ENCODE results near the gene A1BG. TPM values are rescaled to one million over a fixed set of nuclear protein-coding genes. Genes with fewer than 3 reads are reported as not detected.
"Not testable (repeated sequence)": the region's sequence is repeated elsewhere in the genome, so short reads cannot be mapped to it uniquely, and the experiment has no call there.

The A1BG gene
- total RNA-seq, 1 donor from 2014 or later, result 53.8 TPM

DNA sequence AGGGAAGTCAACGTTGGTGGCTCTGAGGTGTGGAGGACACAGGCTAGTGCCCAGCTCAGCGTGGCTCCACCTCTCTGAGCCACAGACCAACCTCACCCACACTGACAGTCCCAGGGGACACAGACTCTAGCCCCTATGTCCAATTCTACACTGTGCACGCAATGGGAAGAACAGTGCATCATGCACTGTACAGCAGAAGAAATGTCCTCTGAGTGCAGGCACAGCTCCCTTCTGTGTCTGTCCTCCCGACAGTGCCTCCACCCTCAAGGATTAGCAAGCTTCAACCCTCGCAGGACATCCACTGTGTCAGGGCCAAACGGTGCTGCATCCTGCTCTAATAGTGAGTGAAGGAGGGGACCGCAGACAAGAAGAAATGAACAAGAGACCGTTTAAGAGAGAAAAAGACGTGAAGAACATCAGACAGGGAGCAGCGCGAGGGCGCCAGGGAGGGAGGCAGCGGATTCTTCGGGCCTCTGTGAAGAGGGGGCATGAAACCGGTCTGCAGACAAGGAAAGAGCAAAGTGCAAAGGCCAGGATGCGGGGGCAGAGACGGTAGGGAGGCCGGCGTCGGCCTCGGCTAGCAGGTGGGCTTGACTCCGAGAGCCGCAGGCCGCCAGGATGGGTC lies 26.9 kb upstream of the A1BG start:
- H3K4me1 Mint-ChIP-seq (ENCODE audit: low read depth), result peaks cover 22% of the 10 kb centered on the region
- H3K9me3 Mint-ChIP-seq (ENCODE audit: low read depth), result no peaks in the 10 kb centered on the region
- DNase-seq (ENCODE audit: low spot score), result peak; percentile 59
- peak overlapping the region; percentile 90 for H3K4me3 Mint-ChIP-seq (ENCODE audit: unreplicated experiment)
- H3K27ac Mint-ChIP-seq (ENCODE audit: unreplicated experiment), result peak overlapping the region; percentile 96
- H3K27me3 Mint-ChIP-seq (ENCODE audit: low read depth), result no peaks in the 10 kb centered on the region
- H3K36me3 Mint-ChIP-seq (ENCODE audit: low read depth), result no peaks in the 10 kb centered on the region
- TF ChIP-seq, protein P1, sequence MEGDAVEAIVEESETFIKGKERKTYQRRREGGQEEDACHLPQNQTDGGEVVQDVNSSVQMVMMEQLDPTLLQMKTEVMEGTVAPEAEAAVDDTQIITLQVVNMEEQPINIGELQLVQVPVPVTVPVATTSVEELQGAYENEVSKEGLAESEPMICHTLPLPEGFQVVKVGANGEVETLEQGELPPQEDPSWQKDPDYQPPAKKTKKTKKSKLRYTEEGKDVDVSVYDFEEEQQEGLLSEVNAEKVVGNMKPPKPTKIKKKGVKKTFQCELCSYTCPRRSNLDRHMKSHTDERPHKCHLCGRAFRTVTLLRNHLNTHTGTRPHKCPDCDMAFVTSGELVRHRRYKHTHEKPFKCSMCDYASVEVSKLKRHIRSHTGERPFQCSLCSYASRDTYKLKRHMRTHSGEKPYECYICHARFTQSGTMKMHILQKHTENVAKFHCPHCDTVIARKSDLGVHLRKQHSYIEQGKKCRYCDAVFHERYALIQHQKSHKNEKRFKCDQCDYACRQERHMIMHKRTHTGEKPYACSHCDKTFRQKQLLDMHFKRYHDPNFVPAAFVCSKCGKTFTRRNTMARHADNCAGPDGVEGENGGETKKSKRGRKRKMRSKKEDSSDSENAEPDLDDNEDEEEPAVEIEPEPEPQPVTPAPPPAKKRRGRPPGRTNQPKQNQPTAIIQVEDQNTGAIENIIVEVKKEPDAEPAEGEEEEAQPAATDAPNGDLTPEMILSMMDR (IDR thresholded peaks at IDR 0.05), result no peak

GRCh38 chr19:58379246-58379645 lies 26.0 kb upstream of the A1BG start:
- H3K27ac Mint-ChIP-seq (ENCODE audit: unreplicated experiment), result no peak overlapping the region
- H3K9me3 Mint-ChIP-seq (ENCODE audit: low read depth), result no peaks in the 10 kb centered on the region
- peak overlapping the region; percentile 90 for H3K4me3 Mint-ChIP-seq (ENCODE audit: unreplicated experiment)
- H3K27me3 Mint-ChIP-seq (ENCODE audit: low read depth), result no peaks in the 10 kb centered on the region
- H3K36me3 Mint-ChIP-seq (ENCODE audit: low read depth), result no peaks in the 10 kb centered on the region
- peaks cover 22% of the 10 kb centered on the region for H3K4me1 Mint-ChIP-seq (ENCODE audit: low read depth)
- TF ChIP-seq, protein P1 (IDR thresholded peaks at IDR 0.05), result no peak
- no peak for DNase-seq (ENCODE audit: low spot score)

- H3K36me3 Mint-ChIP-seq (ENCODE audit: low read depth); H3K27me3 Mint-ChIP-seq (ENCODE audit: low read depth); H3K9me3 Mint-ChIP-seq (ENCODE audit: low read depth); DNase-seq (ENCODE audit: low spot score); H3K27ac Mint-ChIP-seq (ENCODE audit: unreplicated experiment); H3K4me3 Mint-ChIP-seq (ENCODE audit: unreplicated experiment): not testable (repeated sequence)
- H3K4me1 Mint-ChIP-seq (ENCODE audit: low read depth), result peaks cover 15% of the 10 kb centered on the region
Measured at GRCh38 chr19:58376724-58377123, 23.4 kb upstream of the A1BG start.

- no peaks in the 10 kb centered on the region for H3K4me1 Mint-ChIP-seq (ENCODE audit: low read depth)
- H3K27me3 Mint-ChIP-seq (ENCODE audit: low read depth), result no peaks in the 10 kb centered on the region
- H3K27ac Mint-ChIP-seq (ENCODE audit: unreplicated experiment), result no peak overlapping the region
- H3K36me3 Mint-ChIP-seq (ENCODE audit: low read depth), result no peaks in the 10 kb centered on the region
- no peak overlapping the region for H3K4me3 Mint-ChIP-seq (ENCODE audit: unreplicated experiment)
- DNase-seq (ENCODE audit: low spot score), result no peak
- TF ChIP-seq, protein P1 (IDR thresholded peaks at IDR 0.05), result no peak
- H3K9me3 Mint-ChIP-seq (ENCODE audit: low read depth), result no peaks in the 10 kb centered on the region
Measured at GRCh38 chr19:58374200-58374599, 20.9 kb upstream of the A1BG start.

GRCh38 chr19:58372311-58373133 lies 19.2 kb upstream of the A1BG start:
- Mint-ChIP-seq H3K4me1 (ENCODE audit: low read depth) (no peaks in the 10 kb centered on the region), H3K27me3 (ENCODE audit: low read depth) (no peaks in the 10 kb centered on the region), H3K9me3 (ENCODE audit: low read depth) (no peaks in the 10 kb centered on the region), H3K36me3 (ENCODE audit: low read depth) (no peaks in the 10 kb centered on the region), H3K4me3 (ENCODE audit: unreplicated experiment) (no peak overlapping the region), H3K27ac (ENCODE audit: unreplicated experiment) (no peak overlapping the region)
- TF ChIP-seq, protein P1 (IDR thresholded peaks at IDR 0.05), result peak; percentile 50
- DNase-seq (ENCODE audit: low spot score), result no peak

All from chondrocyte (in vitro differentiated cells).